PC-3 (cell line): Measurements from ENCODE around the gene TFF2. TPM values are rescaled to one million over a fixed set of nuclear protein-coding genes. Genes with fewer than 3 reads are reported as not detected.

ENCODE experiments used
- ATAC-seq: fragments of 200-7000 bp; cut with Tn5 transposase; 2 replicates; pipeline ENCODE4 v1.9.1; 2020; ENCODE audit warnings: mild to moderate bottlenecking, moderate library complexity
- BruUV-seq: library from RNA; stranded (reverse); fragments of 400-500 nt; replicated peaks from 2 replicates; lab custom pipeline; 2021; lab: Mats Ljungman, UMichigan
- CTCF ChIA-PET: fragments of 300-600 bp; sonication (Branson Sonifier 250); formaldehyde crosslinking; loops from one replicate; lab custom pipeline; 2022; ENCODE audit warnings: antibody characterized with exemption; lab: Charles Lee
- POLR2A ChIA-PET: fragments of 300-600 bp; sonication (Branson Sonifier 250); formaldehyde crosslinking; loops from one replicate; lab custom pipeline; 2022; ENCODE audit warnings: antibody characterized with exemption; ENCODE audit not compliant: unreplicated experiment; lab: Charles Lee
- DNase-seq: peaks from one replicate; pipeline ENCODE4 v3.0.0-alpha.2; 2015
- H2AFZ ChIP-seq: fragments of 300-600 bp; sonication (generic); 2 replicates; pipeline ENCODE4 v1.6.0; 2016; ENCODE audit warnings: antibody characterized with exemption, low read length
- H3F3A ChIP-seq: fragments of 300-600 bp; sonication (generic); one replicate; pipeline ENCODE4 v1.6.0; 2017; ENCODE audit warnings: antibody characterized with exemption, low read length, control low read depth, mild to moderate bottlenecking; ENCODE audit not compliant: unreplicated experiment
- H3K27ac ChIP-seq: fragments of 300-600 bp; sonication (generic); 2 replicates; pipeline ENCODE4 v1.5.1; 2016; ENCODE audit warnings: mild to moderate bottlenecking, low read length
- H3K27me3 ChIP-seq: fragments of 300-600 bp; sonication (generic); 2 replicates; pipeline ENCODE4 v1.6.1; 2016; ENCODE audit warnings: low read length, mixed read lengths
- H3K36me3 ChIP-seq: fragments of 300-600 bp; sonication (generic); 2 replicates; pipeline ENCODE4 v1.6.1; 2016; ENCODE audit warnings: low read depth, mixed run types, low read length, mixed read lengths
- H3K4me1 ChIP-seq: fragments of 300-600 bp; sonication (generic); 2 replicates; pipeline ENCODE4 v1.5.1; 2016; ENCODE audit warnings: low read length; ENCODE audit not compliant: insufficient read depth
- H3K4me2 ChIP-seq: fragments of 300-600 bp; sonication (generic); 2 replicates; pipeline ENCODE4 v1.6.0; 2016; ENCODE audit warnings: low read length
- H3K4me3 ChIP-seq: fragments of 300-600 bp; sonication (generic); 2 replicates; pipeline ENCODE4 v1.5.1; 2016; ENCODE audit warnings: mild to moderate bottlenecking, low read length, mixed read lengths
- H3K79me2 ChIP-seq: fragments of 300-600 bp; sonication (generic); 2 replicates; pipeline ENCODE4 v1.6.1; 2017; ENCODE audit warnings: low read length, mixed read lengths
- H3K9ac ChIP-seq: fragments of 300-600 bp; sonication (generic); 2 replicates; pipeline ENCODE4 v1.6.0; 2016; ENCODE audit warnings: mild to moderate bottlenecking, low read length
- H3K9me2 ChIP-seq: fragments of 300-600 bp; sonication (generic); replicated peaks from 2 replicates; pipeline ENCODE4 v1.6.1; 2016; ENCODE audit warnings: mixed run types, low read length, mixed read lengths
- H3K9me3 ChIP-seq: fragments of 300-600 bp; sonication (generic); 2 replicates; pipeline ENCODE4 v1.6.1; 2016; ENCODE audit warnings: low read length, mixed read lengths
- H4K20me1 ChIP-seq: fragments of 300-600 bp; sonication (generic); 2 replicates; pipeline ENCODE4 v1.6.1; 2016; ENCODE audit warnings: low read length, mixed read lengths
- CTCF ChIP-seq: fragments of 300-600 bp; sonication (generic); conservative IDR thresholded peaks from 2 replicates; pipeline ENCODE4 v1.5.1; 2017; ENCODE audit warnings: antibody characterized with exemption, low read depth, mild to moderate bottlenecking, low read length
- EZH2 ChIP-seq: fragments of 300-600 bp; sonication (generic); IDR thresholded peaks from one replicate; pipeline ENCODE4 v1.6.1; 2017; ENCODE audit warnings: antibody characterized with exemption, mild to moderate bottlenecking, low read length; ENCODE audit not compliant: unreplicated experiment
- EZH2phosphoT487 ChIP-seq: fragments of 300-600 bp; sonication (generic); IDR thresholded peaks from 2 replicates; pipeline ENCODE4 v1.6.1; 2018; ENCODE audit warnings: mild to moderate bottlenecking, antibody characterized with exemption, low read length, borderline replicate concordance
- intact Hi-C: fragments of 100-400 bp; cut with micrococcal nuclease; formaldehyde crosslinking; loops from 2 replicates; pipeline ENCODE4 v1.9.0; 2023
- total RNA-seq: library from RNA; depleted of rRNA; stranded (reverse); fragments of >200 nt; gene quantifications from 2 replicates; pipeline ENCODE4 v1.2.3, GENCODE V29; 2014

The TFF2 gene
- total RNA-seq, 1 experiment from 2014 or later: 21.1 TPM

- Histone ChIP-seq H4K20me1 (no peaks in the 10 kb centered on the region), H3F3A (no peaks in the 10 kb centered on the region), H3K4me3 (no peak overlapping the region), H3K79me2 (no peaks in the 10 kb centered on the region), H3K4me2 (no peak overlapping the region), H3K27me3 (no peaks in the 10 kb centered on the region), H3K4me1 (peaks cover 21% of the 10 kb centered on the region), H2AFZ (no peak overlapping the region), H3K36me3 (no peaks in the 10 kb centered on the region), H3K9me3 (no peaks in the 10 kb centered on the region), H3K9ac (no peak overlapping the region), H3K27ac (no peak overlapping the region), H3K9me2 (no peaks in the 10 kb centered on the region)
- no peak for DNase-seq
- ChIA-PET POLR2A (no interaction called here), CTCF (interaction anchor here (0.5 to 0.7 kb wide), 2 partner anchors 24 to 68 kb away, joined by 3 read pairs; no protein-coding TSS in a partner anchor)
- no peak for TF ChIP-seq CTCF
- no peak for TF ChIP-seq EZH2phosphoT487
- no peak for TF ChIP-seq EZH2
- BruUV-seq: no TSS peak
- intact Hi-C loops: loop anchor here (2.0 to 5.0 kb wide), 2 partner anchors 13 to 232 kb away; partner anchors contain the start of gene TFF1
- ATAC-seq: no peak
These were observed 28.8 kb upstream of the TFF2 start for GRCh38 chr21:42379426-42380215.

GRCh38 chr21:42378418-42378817, 27.6 kb upstream of the TFF2 start:
- Histone ChIP-seq H3K9ac (no peak overlapping the region), H3K4me1 (peaks cover 14% of the 10 kb centered on the region), H3K4me2 (no peak overlapping the region), H3K27ac (no peak overlapping the region), H3K4me3 (no peak overlapping the region), H2AFZ (no peak overlapping the region), H3K9me3 (no peaks in the 10 kb centered on the region), H3K36me3 (no peaks in the 10 kb centered on the region), H3K27me3 (no peaks in the 10 kb centered on the region), H3K9me2 (no peaks in the 10 kb centered on the region), H3F3A (no peaks in the 10 kb centered on the region), H3K79me2 (no peaks in the 10 kb centered on the region), H4K20me1 (no peaks in the 10 kb centered on the region)
- DNase-seq: no peak
- intact Hi-C loops: no loop called here
- CTCF ChIA-PET: no interaction called here
- no peak for TF ChIP-seq CTCF
- TF ChIP-seq EZH2: no peak
- TF ChIP-seq EZH2phosphoT487: no peak
- no TSS peak for BruUV-seq
- POLR2A ChIA-PET: no interaction called here
- no peak for ATAC-seq

GRCh38 chr21:42377951-42378340, 27.2 kb upstream of the TFF2 start:
- H4K20me1 ChIP-seq: no peaks in the 10 kb centered on the region
- H3K4me3 ChIP-seq: no peak overlapping the region
- H3K36me3 ChIP-seq: no peaks in the 10 kb centered on the region
- no peak for ATAC-seq
- H3K9me2 ChIP-seq: no peaks in the 10 kb centered on the region
- peaks cover 14% of the 10 kb centered on the region for H3K4me1 ChIP-seq
- no peaks in the 10 kb centered on the region for H3F3A ChIP-seq
- POLR2A ChIA-PET: interaction anchor here (0.6 kb wide), 1 partner anchor 11 kb away, joined by 5 read pairs; no protein-coding TSS in a partner anchor
- intact Hi-C loops: no loop called here
- no peak overlapping the region for H3K9ac ChIP-seq
- no peaks in the 10 kb centered on the region for H3K9me3 ChIP-seq
- no peak for DNase-seq
- CTCF ChIA-PET: no interaction called here
- no peaks in the 10 kb centered on the region for H3K79me2 ChIP-seq
- H3K4me2 ChIP-seq: no peak overlapping the region
- TF ChIP-seq EZH2phosphoT487: no peak
- no peak for TF ChIP-seq EZH2
- TF ChIP-seq CTCF: no peak
- no peak overlapping the region for H3K27ac ChIP-seq
- no peak overlapping the region for H2AFZ ChIP-seq
- no peaks in the 10 kb centered on the region for H3K27me3 ChIP-seq
- no TSS peak for BruUV-seq
